Measurements from ENCODE around the gene AFTPH.
A peak's percentile ranks its signal among the peaks of the same experiment; 100 is the strongest.
"Not testable (repeated sequence)": the region's sequence is repeated elsewhere in the genome, so short reads cannot be mapped to it uniquely, and the experiment has no call there.

The AFTPH gene

GRCh38 chr2:64501946-64502345 lies 22.2 kb upstream of the AFTPH start:
- DNase-seq = no peak

- no peak for DNase-seq
Observed at GRCh38 chr2:64502860-64503259, 21.3 kb upstream of the AFTPH start.

GRCh38 chr2:64504774-64505720 lies 19.1 kb upstream of the AFTPH start:
- DNase-seq = no peak

- DNase-seq = no peak
Observed at GRCh38 chr2:64506686-64507085, 17.4 kb upstream of the AFTPH start.

GRCh38 chr2:64514008-64514407 lies 10.1 kb upstream of the AFTPH start:
- no peak for DNase-seq

- DNase-seq = no peak
Observed at GRCh38 chr2:64515086-64515485, 9.0 kb upstream of the AFTPH start.

- no peak for DNase-seq
Observed at GRCh38 chr2:64516651-64517510, 7.2 kb upstream of the AFTPH start.

- no peak for DNase-seq
Observed at GRCh38 chr2:64517511-64517884, 6.6 kb upstream of the AFTPH start.

- DNase-seq = peak; percentile 72
Observed at GRCh38 chr2:64522843-64523428, 1.2 kb upstream of the AFTPH start.

- no peak for DNase-seq
Observed at GRCh38 chr2:64524604-64525316, 632 bp downstream of the AFTPH start.

GRCh38 chr2:64525317-64525613 lies 1.1 kb downstream of the AFTPH start:
- DNase-seq = no peak

- DNase-seq = no peak
Observed at GRCh38 chr2:64526034-64526433, 1.9 kb downstream of the AFTPH start.

GRCh38 chr2:64530946-64531345 lies 6.8 kb downstream of the AFTPH start:
- DNase-seq = not testable (repeated sequence)

GRCh38 chr2:64532030-64532429 lies 7.9 kb downstream of the AFTPH start:
- DNase-seq = no peak

- no peak for DNase-seq
Observed at GRCh38 chr2:64533882-64534281, 9.8 kb downstream of the AFTPH start.

GRCh38 chr2:64534363-64534762 lies 10.2 kb downstream of the AFTPH start:
- DNase-seq = no peak

- DNase-seq = no peak
Observed at GRCh38 chr2:64535024-64535423, 10.9 kb downstream of the AFTPH start.

- no peak for DNase-seq
Observed at GRCh38 chr2:64537991-64538390, 13.9 kb downstream of the AFTPH start.

- no peak for DNase-seq
Observed at GRCh38 chr2:64538764-64539433, 14.8 kb downstream of the AFTPH start.

GRCh38 chr2:64540615-64541014 lies 16.5 kb downstream of the AFTPH start:
- DNase-seq = no peak

GRCh38 chr2:64541547-64541946 lies 17.4 kb downstream of the AFTPH start:
- no peak for DNase-seq

All from NCI-H1436 (cell line).